Ishikawa (cell line): ENCODE data around the gene DOCK2.

Experiments used
- CEBPB ChIP-seq: IDR thresholded peaks from 2 replicates; pipeline ENCODE4 v1.6.1; 2012
- CREB1 ChIP-seq: IDR thresholded peaks from 2 replicates; pipeline ENCODE4 v1.6.1; 2012; ENCODE audit warnings: low read depth
- EGR1 ChIP-seq: IDR thresholded peaks from 2 replicates; pipeline ENCODE4 v1.6.1; 2012
- EP300 ChIP-seq: IDR thresholded peaks from 2 replicates; pipeline ENCODE4 v1.6.1; 2012; ENCODE audit warnings: borderline replicate concordance
- FOXM1 ChIP-seq: IDR thresholded peaks from 2 replicates; pipeline ENCODE4 v1.6.1; 2012; ENCODE audit warnings: low read depth, borderline replicate concordance
- MAX ChIP-seq: IDR thresholded peaks from 2 replicates; pipeline ENCODE4 v1.6.1; 2012
- NFIC ChIP-seq: IDR thresholded peaks from 2 replicates; pipeline ENCODE4 v1.6.1; 2012
- RAD21 ChIP-seq: IDR thresholded peaks from 2 replicates; pipeline ENCODE4 v1.6.1; 2012; ENCODE audit warnings: low read depth
- TAF1 ChIP-seq: IDR thresholded peaks from 2 replicates; pipeline ENCODE4 v1.6.1; 2012; ENCODE audit warnings: low read depth, mild to moderate bottlenecking
- TCF12 ChIP-seq: IDR thresholded peaks from 2 replicates; pipeline ENCODE4 v1.6.1; 2012; ENCODE audit warnings: low read depth
- TEAD4 ChIP-seq: IDR thresholded peaks from 2 replicates; pipeline ENCODE4 v1.6.1; 2012
- USF1 ChIP-seq: IDR thresholded peaks from 2 replicates; pipeline ENCODE4 v1.6.1; 2012
- YY1 ChIP-seq: IDR thresholded peaks from 2 replicates; pipeline ENCODE4 v1.6.1; 2012; ENCODE audit warnings: low read depth
- ZBTB7A ChIP-seq: IDR thresholded peaks from 2 replicates; pipeline ENCODE4 v1.6.1; 2012; ENCODE audit warnings: low read depth
- TF ChIP-seq, protein P1 (sequence below): IDR thresholded peaks from 2 replicates; pipeline ENCODE4 v1.6.1; 2012; ENCODE audit warnings: low read depth, mild to moderate bottlenecking

The DOCK2 gene

DNA sequence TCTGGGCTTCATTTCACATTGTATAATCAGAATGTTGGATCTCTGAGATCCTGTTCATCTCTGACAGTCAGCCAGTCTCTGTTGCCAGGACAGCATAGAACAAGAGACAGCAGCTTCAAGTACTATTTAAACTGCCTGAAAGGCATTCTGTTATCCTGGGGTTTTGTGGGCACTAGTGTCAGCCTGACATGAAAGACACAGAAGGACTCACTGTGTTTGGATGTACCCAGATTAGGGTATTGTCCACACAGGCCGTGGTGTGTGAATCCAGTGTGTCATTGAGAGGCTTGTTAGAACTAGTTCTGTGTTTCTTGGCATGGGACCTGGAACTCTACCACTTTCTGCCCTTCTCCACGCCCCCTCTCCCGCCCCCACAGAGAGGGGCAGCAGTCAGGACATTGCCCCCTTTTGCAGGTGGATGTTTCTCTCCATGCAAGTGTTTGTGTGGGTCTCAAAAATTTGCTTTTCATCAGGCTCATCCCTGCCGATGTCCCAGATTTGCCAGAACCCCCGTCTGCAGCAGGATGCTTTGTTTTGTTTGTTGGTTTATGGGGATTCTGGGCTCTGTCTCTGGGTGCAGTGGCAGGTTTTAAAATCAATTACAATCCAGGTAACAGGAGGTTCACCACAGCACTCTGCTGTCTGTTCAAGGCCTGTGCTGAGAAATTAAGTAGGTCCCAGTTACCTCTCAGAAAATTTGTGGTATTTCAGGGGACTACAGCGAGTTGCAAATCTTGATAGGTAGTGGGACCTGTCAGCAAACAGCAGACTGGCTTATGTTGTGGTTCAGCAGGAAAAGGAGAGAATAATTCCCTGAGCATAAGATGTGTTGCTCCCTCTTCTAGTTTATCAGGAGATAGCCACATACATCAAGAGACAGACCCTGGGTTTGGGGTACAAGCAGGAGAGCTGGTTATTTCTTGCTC lies 144.6 kb downstream of the DOCK2 start:
- TF ChIP-seq MAX, result no peak

GRCh38 chr5:169785771-169786618 lies 148.9 kb downstream of the DOCK2 start:
- TF ChIP-seq TAF1 (no peak), EGR1 (no peak), NFIC (no peak)

GRCh38 chr5:169788168-169788567 lies 151.1 kb downstream of the DOCK2 start:
- TF ChIP-seq EGR1 (no peak), TAF1 (no peak), CEBPB (no peak), EP300 (no peak), USF1 (no peak), NFIC (no peak)

DNA sequence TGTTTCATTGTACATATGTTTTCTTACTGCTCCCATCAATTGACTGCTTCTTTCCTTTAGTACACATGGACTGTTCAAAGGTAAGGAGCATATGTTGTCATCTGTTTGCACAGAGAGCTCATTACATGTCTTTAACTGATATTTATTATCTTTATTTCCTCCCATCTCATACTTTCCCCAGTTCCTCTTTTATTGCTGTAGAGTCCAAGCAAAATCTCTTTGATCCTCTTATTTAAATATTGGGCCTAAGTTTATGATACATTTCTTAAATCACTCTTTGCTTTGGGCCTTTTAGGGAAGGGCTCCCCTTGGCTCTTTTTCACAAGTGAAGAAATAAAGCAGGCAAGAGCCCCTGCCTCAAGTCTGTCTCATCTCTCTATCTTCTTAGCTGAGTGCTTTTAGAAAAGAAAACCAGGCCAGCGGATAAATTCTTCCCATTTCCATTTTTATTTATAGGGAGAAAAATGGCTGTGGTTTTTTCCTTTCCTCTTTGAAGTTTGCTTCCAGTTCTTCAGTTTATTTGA lies 152.4 kb downstream of the DOCK2 start:
- TF ChIP-seq EP300 (no peak), USF1 (no peak), RAD21 (no peak), YY1 (no peak), NFIC (no peak), CREB1 (no peak), MAX (no peak), TEAD4 (no peak), TCF12 (no peak), EGR1 (no peak), CEBPB (no peak)
- TF ChIP-seq, protein P1, sequence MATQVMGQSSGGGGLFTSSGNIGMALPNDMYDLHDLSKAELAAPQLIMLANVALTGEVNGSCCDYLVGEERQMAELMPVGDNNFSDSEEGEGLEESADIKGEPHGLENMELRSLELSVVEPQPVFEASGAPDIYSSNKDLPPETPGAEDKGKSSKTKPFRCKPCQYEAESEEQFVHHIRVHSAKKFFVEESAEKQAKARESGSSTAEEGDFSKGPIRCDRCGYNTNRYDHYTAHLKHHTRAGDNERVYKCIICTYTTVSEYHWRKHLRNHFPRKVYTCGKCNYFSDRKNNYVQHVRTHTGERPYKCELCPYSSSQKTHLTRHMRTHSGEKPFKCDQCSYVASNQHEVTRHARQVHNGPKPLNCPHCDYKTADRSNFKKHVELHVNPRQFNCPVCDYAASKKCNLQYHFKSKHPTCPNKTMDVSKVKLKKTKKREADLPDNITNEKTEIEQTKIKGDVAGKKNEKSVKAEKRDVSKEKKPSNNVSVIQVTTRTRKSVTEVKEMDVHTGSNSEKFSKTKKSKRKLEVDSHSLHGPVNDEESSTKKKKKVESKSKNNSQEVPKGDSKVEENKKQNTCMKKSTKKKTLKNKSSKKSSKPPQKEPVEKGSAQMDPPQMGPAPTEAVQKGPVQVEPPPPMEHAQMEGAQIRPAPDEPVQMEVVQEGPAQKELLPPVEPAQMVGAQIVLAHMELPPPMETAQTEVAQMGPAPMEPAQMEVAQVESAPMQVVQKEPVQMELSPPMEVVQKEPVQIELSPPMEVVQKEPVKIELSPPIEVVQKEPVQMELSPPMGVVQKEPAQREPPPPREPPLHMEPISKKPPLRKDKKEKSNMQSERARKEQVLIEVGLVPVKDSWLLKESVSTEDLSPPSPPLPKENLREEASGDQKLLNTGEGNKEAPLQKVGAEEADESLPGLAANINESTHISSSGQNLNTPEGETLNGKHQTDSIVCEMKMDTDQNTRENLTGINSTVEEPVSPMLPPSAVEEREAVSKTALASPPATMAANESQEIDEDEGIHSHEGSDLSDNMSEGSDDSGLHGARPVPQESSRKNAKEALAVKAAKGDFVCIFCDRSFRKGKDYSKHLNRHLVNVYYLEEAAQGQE, result no peak

DNA sequence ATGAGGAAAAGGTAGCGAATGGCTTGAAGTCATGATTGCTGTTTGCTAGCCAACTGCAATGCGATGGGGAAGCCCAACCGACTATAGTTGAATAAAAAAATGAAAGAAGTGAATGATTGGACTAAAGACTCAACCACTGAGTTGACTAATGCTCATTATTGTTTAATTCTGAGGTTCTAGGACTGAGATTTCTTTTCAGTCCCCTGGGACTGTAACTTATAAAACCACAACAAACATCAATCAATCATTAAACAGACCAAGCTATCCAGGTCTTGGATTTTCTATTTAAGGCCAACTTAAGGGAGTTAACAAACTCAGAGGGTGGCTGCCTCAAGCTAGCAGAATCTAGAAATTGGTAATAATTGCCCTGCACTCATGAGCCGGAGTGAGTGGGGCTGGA lies 154.2 kb downstream of the DOCK2 start:
- TF ChIP-seq FOXM1 (no peak), YY1 (no peak), CEBPB (no peak), TAF1 (no peak), ZBTB7A (no peak), TCF12 (no peak), EP300 (no peak)

- TF ChIP-seq CEBPB (no peak), FOXM1 (no peak), NFIC (no peak), TAF1 (no peak), USF1 (no peak), ZBTB7A (no peak), CREB1 (no peak), EGR1 (no peak), TCF12 (no peak), YY1 (no peak), EP300 (no peak), TEAD4 (no peak)
Measured at GRCh38 chr5:169795338-169795737, 158.3 kb downstream of the DOCK2 start.

DNA sequence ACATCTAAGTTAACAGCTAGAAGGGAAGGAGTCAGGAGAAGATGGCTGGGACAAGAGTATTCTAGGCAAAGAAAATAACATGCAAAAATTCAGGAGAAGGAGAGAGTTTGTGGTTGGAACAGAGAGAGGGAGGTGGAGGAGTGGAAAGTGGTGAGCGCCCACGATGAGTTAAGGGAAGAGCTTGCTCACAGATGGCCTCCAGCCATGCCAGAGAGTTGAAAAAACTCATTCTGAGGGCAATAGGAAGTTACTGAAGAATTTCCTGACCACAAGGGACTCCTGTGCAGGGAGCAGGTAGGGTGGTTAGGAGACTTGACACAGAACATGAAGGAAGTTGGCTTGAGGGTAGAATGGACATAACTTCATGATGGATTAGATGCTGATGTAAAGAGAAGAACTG lies 159.7 kb downstream of the DOCK2 start:
- TF ChIP-seq MAX (no peak), TCF12 (no peak), USF1 (no peak), TAF1 (no peak), FOXM1 (no peak), YY1 (no peak), RAD21 (no peak), EGR1 (no peak), NFIC (no peak), EP300 (no peak), ZBTB7A (no peak), TEAD4 (no peak), CREB1 (no peak), CEBPB (no peak)
- TF ChIP-seq, protein P1, result no peak
